Mesodermal cell (in vitro differentiated cells): Measurements from ENCODE around the gene NPHP1.
A peak's percentile ranks its signal among the peaks of the same experiment; 100 is the strongest.
"Not testable (repeated sequence)": the region's sequence is repeated elsewhere in the genome, so short reads cannot be mapped to it uniquely, and the experiment has no call there.

ENCODE experiments used
- H3K27ac ChIP-seq: 2 replicates; pipeline ENCODE4 v1.7.0; 2013; ENCODE audit warnings: mild to moderate bottlenecking, low read depth, low read length, moderate library complexity; ENCODE audit not compliant: severe bottlenecking
- H3K36me3 ChIP-seq: 2 replicates; pipeline ENCODE4 v1.7.1; 2013; ENCODE audit warnings: mild to moderate bottlenecking, low read length, moderate library complexity; ENCODE audit not compliant: control insufficient read depth, insufficient read depth
- H3K4me1 ChIP-seq: one replicate; pipeline ENCODE4 v1.7.1; 2013; ENCODE audit warnings: mild to moderate bottlenecking, low read length; ENCODE audit not compliant: insufficient read depth, control insufficient read depth, poor library complexity, severe bottlenecking
- H3K4me3 ChIP-seq: 2 replicates; pipeline ENCODE4 v1.7.0; 2013; ENCODE audit warnings: low read length, control low read depth, mild to moderate bottlenecking; ENCODE audit not compliant: insufficient read depth, poor library complexity, severe bottlenecking; ENCODE audit errors: extremely low read depth
- H3K9me3 ChIP-seq: 2 replicates; pipeline ENCODE4 v1.7.1; 2013; ENCODE audit warnings: mild to moderate bottlenecking, low read length, moderate library complexity; ENCODE audit not compliant: control insufficient read depth
- WGBS, 2 experiments: methylation state at CpG; one replicate each; pipeline ENCODE4 v1.1.5; 2013; ENCODE audit warnings: missing lambda C conversion rate in 2 of 2; ENCODE audit not compliant: insufficient coverage in 2 of 2; 5-methylcytosine and 5-hydroxymethylcytosine counted together

The NPHP1 gene

DNA sequence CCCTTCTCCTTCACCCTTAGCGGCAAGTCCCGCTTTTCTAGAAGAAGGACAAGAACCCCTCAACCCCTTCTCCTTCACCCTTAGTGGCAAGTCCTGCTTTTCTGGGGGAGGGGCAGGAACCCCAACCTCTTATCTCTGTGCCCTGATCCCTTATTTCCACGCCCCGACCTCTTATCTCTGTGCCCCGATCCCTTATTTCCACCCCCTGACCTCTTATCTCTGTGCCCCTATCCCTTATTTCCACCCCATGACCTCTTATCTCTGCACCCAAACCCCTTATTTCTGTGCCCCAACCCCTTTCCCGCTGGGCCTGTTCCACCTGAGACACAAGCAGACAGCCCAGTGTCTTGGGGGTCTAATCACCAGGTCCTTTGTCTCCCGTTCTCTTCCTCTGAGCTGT, 14.1 kb upstream of the NPHP1 start:
- H3K27ac ChIP-seq, H3K36me3 ChIP-seq, H3K4me3 ChIP-seq, H3K9me3 ChIP-seq, H3K4me1 ChIP-seq: not testable (repeated sequence)
- 72 to 78% methylated on average over 5 of the region's 7 CpGs for WGBS, 2 experiments

DNA sequence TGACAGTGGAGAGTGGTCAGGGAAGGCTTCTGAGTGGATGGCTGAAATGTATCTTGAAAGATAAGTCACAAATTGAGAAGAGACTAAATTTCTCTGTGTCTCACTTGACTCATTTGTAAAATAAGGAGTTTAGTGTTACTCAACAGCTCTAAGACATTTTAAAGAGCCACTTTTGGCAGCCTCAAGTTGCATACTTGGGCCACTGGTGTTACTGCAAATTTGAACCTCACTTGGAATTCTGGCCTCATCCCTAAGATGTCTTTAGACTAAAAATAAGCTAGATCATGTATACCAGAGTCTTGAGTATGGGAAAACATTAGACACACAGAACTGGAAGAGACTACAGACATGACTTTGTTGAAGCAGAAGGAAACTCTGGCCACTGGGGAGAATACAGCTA, 12.0 kb upstream of the NPHP1 start:
- Histone ChIP-seq H3K27ac (no peak overlapping the region), H3K4me1 (no peaks in the 10 kb centered on the region), H3K4me3 (no peak overlapping the region), H3K9me3 (peaks cover 6% of the 10 kb centered on the region), H3K36me3 (no peaks in the 10 kb centered on the region)

DNA sequence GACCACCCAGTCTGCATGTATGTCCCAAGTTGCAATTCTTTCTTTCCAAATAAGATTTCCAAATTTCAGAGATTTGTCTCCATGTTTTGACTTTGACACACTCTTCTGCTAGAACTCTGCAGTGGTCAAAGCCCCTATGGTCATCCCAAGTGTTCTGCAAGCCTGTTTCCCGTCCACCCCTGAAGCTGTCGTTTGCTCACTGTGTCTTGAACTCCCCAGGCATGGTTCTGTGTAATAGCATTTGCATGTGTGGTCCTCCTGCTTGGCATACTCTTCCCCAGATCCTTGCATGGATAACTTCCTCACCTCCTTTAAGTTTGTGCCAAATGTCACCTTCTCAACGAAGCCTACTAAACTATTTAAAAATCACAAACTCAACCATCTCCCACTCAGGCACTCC, 11.4 kb upstream of the NPHP1 start:
- peaks cover under 1% of the 10 kb centered on the region for H3K36me3 ChIP-seq
- H3K4me1 ChIP-seq = peaks cover 2% of the 10 kb centered on the region
- 69 to 83% methylated on average over 1 to 3 of the region's 3 CpGs for WGBS, 2 experiments
- no peak overlapping the region for H3K4me3 ChIP-seq
- no peak overlapping the region for H3K27ac ChIP-seq
- peaks cover 6% of the 10 kb centered on the region for H3K9me3 ChIP-seq

DNA sequence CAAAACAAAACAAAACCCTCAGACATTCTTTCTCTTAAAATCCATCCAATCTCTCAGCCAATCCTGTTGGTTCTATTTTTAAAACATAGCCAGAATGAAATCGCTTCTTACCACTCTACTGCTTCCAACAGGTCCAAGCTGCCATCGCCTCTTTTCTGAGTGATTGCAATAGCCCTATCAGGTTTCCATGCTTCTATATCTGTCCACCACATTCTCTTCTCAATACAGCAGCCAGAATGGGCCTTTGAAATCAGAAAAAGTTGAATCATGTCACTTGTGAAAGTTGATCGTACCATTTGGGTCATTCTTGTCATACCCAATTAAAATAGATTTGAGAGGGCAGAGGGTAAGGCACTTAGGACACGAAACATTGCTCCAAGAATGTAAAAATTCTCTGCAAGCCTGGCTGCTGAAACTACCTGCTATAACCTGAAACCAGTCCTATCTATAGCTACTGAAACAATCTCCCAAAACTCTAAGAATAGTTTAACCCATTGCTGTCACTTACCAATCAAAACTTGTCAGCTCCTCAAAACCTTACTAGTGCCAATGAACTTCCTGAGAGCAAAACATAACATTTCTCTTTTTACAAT, 10.8 kb upstream of the NPHP1 start:
- Histone ChIP-seq H3K36me3 (peaks cover 6% of the 10 kb centered on the region), H3K27ac (no peak overlapping the region), H3K4me1 (peaks cover 3% of the 10 kb centered on the region), H3K4me3 (no peak overlapping the region), H3K9me3 (peaks cover 6% of the 10 kb centered on the region)
- 89 to 100% methylated on average over 1 to 3 of the region's 4 CpGs for WGBS, 2 experiments

DNA sequence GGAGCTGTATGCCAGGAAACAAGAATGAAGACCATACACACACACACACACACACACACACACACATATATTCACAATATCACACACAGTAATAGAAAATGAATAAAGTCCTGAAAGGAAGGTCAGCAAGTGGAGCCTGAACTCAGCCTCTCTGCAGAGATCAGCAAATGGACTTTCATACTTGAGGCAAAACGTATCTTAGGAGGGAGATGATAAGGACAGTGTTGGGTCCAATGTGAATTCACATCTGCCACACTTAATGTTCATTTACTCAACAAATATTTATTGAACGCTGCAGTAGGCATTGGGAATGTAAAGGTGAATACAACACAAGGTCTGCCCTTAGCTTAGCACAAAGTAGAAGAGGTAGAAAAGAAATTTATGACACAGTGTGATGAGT, 10.3 kb upstream of the NPHP1 start:
- Histone ChIP-seq H3K36me3 (peaks cover 12% of the 10 kb centered on the region), H3K27ac (no peak overlapping the region), H3K4me3 (no peak overlapping the region), H3K4me1 (peaks cover 3% of the 10 kb centered on the region), H3K9me3 (peaks cover 6% of the 10 kb centered on the region)
- WGBS, 2 experiments = no CpG with 5 or more reads among the region's 2 CpGs

DNA sequence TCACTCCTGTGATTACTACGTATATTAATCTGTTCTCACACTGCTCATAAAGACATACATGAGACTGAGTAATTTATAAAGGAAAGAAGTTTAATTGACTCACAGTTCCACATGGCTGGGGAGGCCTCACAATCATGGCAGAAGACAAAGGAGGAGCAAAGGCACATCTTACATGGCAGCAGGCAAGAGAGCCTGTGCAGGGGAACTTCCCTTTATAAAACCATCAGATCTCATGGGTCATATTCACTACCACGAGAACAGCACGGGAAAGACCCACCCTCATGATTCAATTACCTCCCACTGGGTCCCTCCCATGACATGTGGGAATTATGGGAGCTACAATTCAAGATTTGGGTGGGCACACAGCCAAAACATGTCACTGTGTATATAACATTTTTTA, 8.7 kb upstream of the NPHP1 start:
- 60% methylated on average over 1 of the region's 3 CpGs; no CpG with 5 or more reads in 1 of the 2 experiments for WGBS, 2 experiments
- peaks cover 22% of the 10 kb centered on the region for H3K36me3 ChIP-seq
- H3K27ac ChIP-seq, H3K4me3 ChIP-seq, H3K4me1 ChIP-seq, H3K9me3 ChIP-seq: not testable (repeated sequence)

DNA sequence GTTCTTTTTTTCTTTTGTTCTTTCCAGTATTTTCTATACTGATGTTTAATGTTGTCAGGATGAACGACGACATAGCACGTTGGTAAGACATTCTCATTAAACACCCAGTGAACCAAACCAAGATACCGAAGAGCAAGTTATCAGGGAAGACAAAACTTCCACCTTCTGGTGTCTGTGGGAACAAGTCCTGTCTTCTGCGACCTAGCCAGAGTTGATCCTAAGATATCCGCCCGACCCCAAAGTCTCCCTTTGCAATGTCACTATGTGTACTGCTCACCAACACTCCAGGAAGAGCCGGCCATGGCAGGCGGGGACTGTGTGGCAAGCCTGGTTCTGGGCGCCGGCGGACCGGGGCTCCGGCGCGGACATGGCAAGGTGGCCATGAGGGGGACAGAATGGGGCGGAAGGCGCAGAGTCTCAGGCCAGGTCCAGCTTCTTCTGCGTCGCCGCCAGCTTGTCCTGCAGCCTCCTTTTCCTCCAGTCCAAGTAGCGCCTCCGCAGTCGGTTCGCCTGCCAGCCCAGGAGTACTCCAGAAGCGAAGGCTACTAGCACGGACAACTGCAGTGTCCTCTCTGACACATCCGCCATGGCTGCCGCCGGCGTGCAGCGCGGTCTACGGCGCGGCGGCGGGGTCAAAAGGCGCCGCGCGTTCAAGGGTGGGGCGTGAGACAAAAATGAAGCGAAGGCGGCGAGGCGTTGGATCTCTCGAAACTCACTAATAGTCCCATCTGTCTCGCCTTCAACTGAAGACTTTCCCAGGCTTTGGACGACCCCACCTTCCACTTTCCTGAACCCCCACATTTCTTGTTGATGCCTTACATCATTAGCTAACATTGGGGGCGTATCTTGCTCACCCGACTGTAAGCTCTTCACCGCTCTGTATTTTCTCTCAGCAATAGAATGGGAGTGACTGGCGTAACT, 7.4 kb upstream of the NPHP1 start, which contains the start of gene MTLN:
MTLN (minus strand) TSS at position 610 of the 921 bp plus-strand sequence; CDS start at position 588, 22 bp downstream.
- 1 to 12% methylated on average over 30 to 34 of the region's 54 CpGs for WGBS, 2 experiments
- peak within 1 kb of the TSS; percentile 39 for H3K27ac ChIP-seq

DNA sequence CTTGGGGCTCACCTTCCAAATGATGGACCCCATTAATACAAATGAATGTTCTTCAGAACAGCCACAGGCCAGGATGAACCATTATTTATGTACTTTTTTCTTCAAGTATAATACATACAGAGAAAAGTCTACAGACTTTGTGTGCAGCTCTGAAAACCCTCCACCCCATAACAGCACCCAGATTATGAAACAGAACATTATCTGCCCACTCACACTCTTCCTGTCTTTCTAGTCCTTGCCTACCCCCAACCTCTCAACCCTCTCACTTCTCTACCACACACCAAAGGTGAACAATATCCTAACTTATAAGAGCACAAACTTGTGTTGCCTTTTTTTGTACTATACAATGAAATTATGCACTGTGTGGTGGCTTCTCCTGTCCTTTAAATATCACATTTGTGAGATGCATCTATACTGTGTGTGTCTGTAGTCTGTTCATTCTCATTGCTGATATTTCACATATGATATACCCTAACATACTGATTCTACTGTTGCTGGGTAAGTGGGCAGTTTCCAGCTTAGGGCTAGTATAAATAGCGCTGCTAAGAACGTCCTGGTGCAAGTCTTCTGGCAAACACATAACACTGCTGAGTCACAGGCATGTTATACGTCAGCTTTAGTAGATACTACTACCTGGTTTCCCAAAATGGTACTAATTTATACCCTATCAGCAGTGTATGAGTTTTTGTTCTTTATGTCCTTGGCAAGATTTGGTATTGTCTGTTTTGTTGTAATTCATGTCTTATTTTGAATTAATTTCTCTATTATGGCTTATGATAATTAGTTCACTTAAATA, 1.0 kb upstream of the NPHP1 start:
- H3K4me1 ChIP-seq = peaks cover 6% of the 10 kb centered on the region
- H3K36me3 ChIP-seq = peaks cover 18% of the 10 kb centered on the region
- WGBS, 2 experiments = 80 to 100% methylated on average over 2 to 3 of the region's 3 CpGs
- no peak overlapping the region for H3K27ac ChIP-seq
- peak overlapping the region; percentile 74 for H3K4me3 ChIP-seq
- no peaks in the 10 kb centered on the region for H3K9me3 ChIP-seq

More for the DNA sequence above, 7.4 kb upstream of the NPHP1 start, which contains the start of gene MTLN:
- H3K4me1 ChIP-seq = peaks cover 3% of the 10 kb centered on the region
- H3K36me3 ChIP-seq = peaks cover 22% of the 10 kb centered on the region
- peaks cover 6% of the 10 kb centered on the region for H3K9me3 ChIP-seq
- H3K4me3 ChIP-seq = peak within 1 kb of the TSS; percentile 73

DNA sequence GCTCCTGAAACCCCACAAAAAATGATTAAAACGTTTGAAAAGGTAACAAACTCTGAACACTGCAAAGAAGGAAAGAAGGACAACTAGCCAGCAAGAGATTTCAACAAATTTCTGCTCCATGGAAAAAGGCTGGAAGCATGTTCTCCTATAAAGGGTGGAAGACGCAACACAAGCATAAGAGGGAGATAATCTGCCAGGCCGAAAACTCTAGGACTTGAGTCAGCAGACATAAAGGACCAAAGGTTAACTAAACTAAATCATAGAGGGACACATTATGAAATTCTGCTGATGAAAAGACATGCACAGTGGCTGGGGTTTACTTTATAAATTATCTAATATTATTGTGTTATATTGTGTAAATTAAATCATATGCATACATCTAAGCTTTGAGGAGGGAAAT, 6.8 kb downstream of the NPHP1 start:
- 90 to 92% methylated on average over 2 of the region's 3 CpGs for WGBS, 2 experiments
- H3K4me1 ChIP-seq = no peaks in the 10 kb centered on the region
- H3K9me3 ChIP-seq = no peaks in the 10 kb centered on the region
- H3K4me3 ChIP-seq = no peak overlapping the region
- no peaks in the 10 kb centered on the region for H3K36me3 ChIP-seq
- no peak overlapping the region for H3K27ac ChIP-seq

DNA sequence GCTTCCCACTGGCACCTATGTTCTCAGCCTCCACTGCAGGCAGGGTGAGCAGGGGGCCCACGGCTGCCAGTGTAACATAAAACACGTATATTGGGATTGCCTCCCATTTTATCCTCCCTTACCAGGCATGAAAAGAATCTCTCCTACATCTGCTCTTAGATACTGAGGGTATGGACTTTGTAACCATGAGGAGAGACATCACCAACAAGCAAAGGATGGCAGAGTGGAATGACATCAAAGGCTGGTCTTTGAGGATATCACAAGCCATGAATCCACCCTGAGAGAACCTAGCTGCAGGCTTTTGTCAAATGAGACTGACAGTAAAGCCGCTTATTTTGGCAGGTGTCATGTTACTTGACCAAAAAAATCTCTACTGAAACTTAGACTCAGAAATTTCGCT, 7.4 kb downstream of the NPHP1 start:
- no peaks in the 10 kb centered on the region for H3K9me3 ChIP-seq
- H3K36me3 ChIP-seq = no peaks in the 10 kb centered on the region
- no peak overlapping the region for H3K4me3 ChIP-seq
- H3K4me1 ChIP-seq = no peaks in the 10 kb centered on the region
- 78% methylated on average over 3 of the region's 4 CpGs; no CpG with 5 or more reads in 1 of the 2 experiments for WGBS, 2 experiments
- no peak overlapping the region for H3K27ac ChIP-seq
